Right atrium auricular region (tissue), 2 donors: ENCODE measurements around the gene FHDC1. TPM values are rescaled to one million over a fixed set of nuclear protein-coding genes. Genes with fewer than 3 reads are reported as not detected.

Source experiments
- DNase-seq: peaks from one replicate; pipeline ENCODE4 v3.0.0-alpha.2; 2019; ENCODE audit warnings: low spot score
- H3K27ac ChIP-seq, 2 donors: fragments of 200-600 bp; sonication (generic); 1 replicate in 1 of 2; 2 replicates in 1 of 2; pipeline ENCODE4 v1.5.1; 2016 to 2019
- H3K27me3 ChIP-seq, 2 donors: fragments of 200-600 bp; sonication (generic); one replicate each; pipeline versions ENCODE4 v1.5.1 to v1.6.0; 2017 to 2019
- H3K36me3 ChIP-seq: fragments of 200-600 bp; sonication (generic); one replicate; pipeline ENCODE4 v1.5.1; 2016
- H3K4me1 ChIP-seq, 2 donors: fragments of 200-600 bp; sonication (generic); one replicate each; pipeline versions ENCODE4 v1.5.1 to v1.6.0; 2017 to 2019
- H3K4me3 ChIP-seq, 2 donors: fragments of 200-600 bp; sonication (generic); 1 replicate in 1 of 2; 2 replicates in 1 of 2; pipeline ENCODE4 v1.5.1; 2017 to 2019; ENCODE audit warnings: mild to moderate bottlenecking in 1 of 2, moderate library complexity in 1 of 2
- H3K9me3 ChIP-seq, 2 donors: fragments of 200-600 bp; sonication (generic); one replicate each; pipeline ENCODE4 v1.5.1; 2019
- CTCF ChIP-seq, 2 donors: fragments of 200-600 bp; sonication (generic); IDR thresholded peaks; one replicate each; pipeline ENCODE4 v1.5.1; 2019; ENCODE audit warnings: antibody characterized with exemption in 2 of 2
- total RNA-seq, 2 donors: library from RNA; depleted of rRNA; stranded (reverse); fragments of >200 nt; gene quantifications; one replicate each; pipeline ENCODE4 v1.1.0, GENCODE V29; 2016

The FHDC1 gene
- total RNA-seq, 2 donors from 2014 or later = 0.33 to 0.90 TPM

- Histone ChIP-seq H3K27me3 (no peaks in the 10 kb centered on the region), H3K27ac (no peak overlapping the region), H3K4me1 (no peaks in the 10 kb centered on the region), H3K36me3 (no peaks in the 10 kb centered on the region), H3K4me3 (no peak overlapping the region), H3K9me3 (no peaks in the 10 kb centered on the region)
- TF ChIP-seq CTCF (IDR thresholded peaks at IDR 0.05) = no peak
- no peak for DNase-seq
These were observed 31.8 kb downstream of the FHDC1 start for GRCh38 chr4:152967907-152968306.

- H3K27me3 ChIP-seq = no peaks in the 10 kb centered on the region
- no peaks in the 10 kb centered on the region for H3K36me3 ChIP-seq
- DNase-seq = no peak
- H3K4me1 ChIP-seq = no peaks in the 10 kb centered on the region
- no peak for TF ChIP-seq CTCF (IDR thresholded peaks at IDR 0.05)
- no peak overlapping the region for H3K27ac ChIP-seq
- no peak overlapping the region for H3K4me3 ChIP-seq
- no peaks in the 10 kb centered on the region for H3K9me3 ChIP-seq
These were observed 32.8 kb downstream of the FHDC1 start for GRCh38 chr4:152968806-152969394.

- Histone ChIP-seq H3K27me3 (no peaks in the 10 kb centered on the region), H3K4me3 (no peak overlapping the region), H3K27ac (no peak overlapping the region), H3K9me3 (no peaks in the 10 kb centered on the region), H3K36me3 (no peaks in the 10 kb centered on the region), H3K4me1 (no peaks in the 10 kb centered on the region)
- no peak for DNase-seq
- TF ChIP-seq CTCF (IDR thresholded peaks at IDR 0.05) = no peak
These were observed 34.1 kb downstream of the FHDC1 start for GRCh38 chr4:152970102-152970820.

GRCh38 chr4:152971053-152971452, 34.9 kb downstream of the FHDC1 start:
- no peak for DNase-seq
- TF ChIP-seq CTCF (IDR thresholded peaks at IDR 0.05) = no peak
- no peaks in the 10 kb centered on the region for H3K9me3 ChIP-seq
- no peaks in the 10 kb centered on the region for H3K36me3 ChIP-seq
- no peaks in the 10 kb centered on the region for H3K4me1 ChIP-seq
- no peaks in the 10 kb centered on the region for H3K27me3 ChIP-seq
- no peak overlapping the region for H3K4me3 ChIP-seq
- no peak overlapping the region for H3K27ac ChIP-seq

GRCh38 chr4:152972821-152973628, 36.9 kb downstream of the FHDC1 start:
- H3K9me3 ChIP-seq = no peaks in the 10 kb centered on the region
- DNase-seq = no peak
- TF ChIP-seq CTCF (IDR thresholded peaks at IDR 0.05) = no peak
- no peak overlapping the region for H3K4me3 ChIP-seq
- H3K36me3 ChIP-seq = no peaks in the 10 kb centered on the region
- H3K27ac ChIP-seq = no peak overlapping the region
- H3K4me1 ChIP-seq = no peaks in the 10 kb centered on the region
- no peaks in the 10 kb centered on the region for H3K27me3 ChIP-seq
